HEK293T (cell line): ENCODE data around the gene GOLGA7B.

ENCODE experiments used
- CTCF ChIA-PET: fragments of 350-600 bp; formaldehyde crosslinking; extraction: SDS; loops from one replicate; lab custom pipeline; 2021; ENCODE audit warnings: antibody characterized with exemption, inconsistent platforms; lab: Yijun Ruan, JAX
- POLR2A ChIA-PET: fragments of 350-600 bp; formaldehyde crosslinking; extraction: SDS; loops from one replicate; lab custom pipeline; 2020; ENCODE audit warnings: antibody characterized with exemption, inconsistent platforms; lab: Yijun Ruan, JAX
- DNase-seq: peaks from one replicate; pipeline ENCODE4 v3.0.0; 2012; ENCODE audit warnings: mixed read lengths; ENCODE audit errors: extremely low spot score
- ARNT ChIP-seq: fragments of 450-650 bp; IDR thresholded peaks from 2 replicates; pipeline ENCODE4 v1.6.1; 2017; ENCODE audit warnings: mild to moderate bottlenecking
- BHLHE40 ChIP-seq: fragments of 450-650 bp; IDR thresholded peaks from 2 replicates; pipeline ENCODE4 v1.6.1; 2016; ENCODE audit warnings: mild to moderate bottlenecking, moderate library complexity, borderline replicate concordance
- CTBP1 ChIP-seq: fragments of 450-650 bp; IDR thresholded peaks from 2 replicates; pipeline ENCODE4 v1.6.1; 2016; ENCODE audit warnings: borderline replicate concordance
- ELF4 ChIP-seq: fragments of 450-650 bp; IDR thresholded peaks from 2 replicates; pipeline ENCODE4 v1.6.1; 2017; ENCODE audit warnings: antibody characterized with exemption
- FOXA1 ChIP-seq: fragments of 450-650 bp; IDR thresholded peaks from 2 replicates; pipeline ENCODE4 v1.6.1; 2016; ENCODE audit warnings: mild to moderate bottlenecking
- FOXK2 ChIP-seq: fragments of 450-650 bp; IDR thresholded peaks from 2 replicates; pipeline ENCODE4 v1.6.1; 2016; ENCODE audit warnings: mild to moderate bottlenecking
- FOXM1 ChIP-seq: fragments of 450-650 bp; IDR thresholded peaks from 2 replicates; pipeline ENCODE4 v1.6.1; 2017; ENCODE audit warnings: mild to moderate bottlenecking, borderline replicate concordance
- HDGF ChIP-seq: fragments of 450-650 bp; IDR thresholded peaks from 2 replicates; pipeline ENCODE4 v1.6.1; 2017; ENCODE audit warnings: antibody characterized with exemption, borderline replicate concordance
- L3MBTL2 ChIP-seq: fragments of 450-650 bp; conservative IDR thresholded peaks from 2 replicates; pipeline ENCODE4 v1.6.1; 2016; ENCODE audit warnings: mild to moderate bottlenecking
- LEF1 ChIP-seq: fragments of 450-650 bp; IDR thresholded peaks from 2 replicates; pipeline ENCODE4 v1.6.1; 2017; ENCODE audit warnings: mild to moderate bottlenecking, borderline replicate concordance
- NFRKB ChIP-seq: fragments of 450-650 bp; IDR thresholded peaks from 2 replicates; pipeline ENCODE4 v1.6.1; 2016; ENCODE audit warnings: mild to moderate bottlenecking, moderate library complexity
- SP1 ChIP-seq: fragments of 450-650 bp; IDR thresholded peaks from 2 replicates; pipeline ENCODE4 v1.6.1; 2017
- SUZ12 ChIP-seq: fragments of 450-650 bp; IDR thresholded peaks from 2 replicates; pipeline ENCODE4 v1.6.1; 2016; ENCODE audit warnings: mild to moderate bottlenecking
- TARDBP ChIP-seq: fragments of 450-650 bp; IDR thresholded peaks from 2 replicates; pipeline ENCODE4 v1.6.1; 2016
- ZNF384 ChIP-seq: fragments of 450-650 bp; IDR thresholded peaks from 2 replicates; pipeline ENCODE4 v1.6.1; 2016
- TF ChIP-seq, protein P1 (sequence below): fragments of 450-650 bp; IDR thresholded peaks from 2 replicates; pipeline ENCODE4 v1.6.1; 2016

GOLGA7B gene

DNA sequence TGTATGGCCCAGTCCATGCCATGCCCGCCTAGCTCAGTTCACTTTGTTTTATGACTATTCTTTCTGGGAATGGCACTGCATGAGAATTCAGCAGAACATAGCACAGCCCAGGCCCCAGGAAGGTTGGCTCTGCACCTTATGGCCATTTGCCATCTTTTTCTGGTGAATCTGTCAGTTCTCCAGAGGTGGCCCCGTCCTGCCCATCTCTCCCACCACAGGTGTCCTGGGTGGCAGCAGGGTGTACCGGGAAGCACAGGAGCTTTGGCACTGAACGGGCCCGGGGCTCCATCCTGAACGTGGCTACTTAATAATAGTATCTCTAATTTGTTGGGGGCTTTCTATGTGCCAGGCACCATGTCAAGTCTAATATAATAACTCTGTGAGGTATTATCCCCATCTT lies 24.7 kb downstream of the GOLGA7B start:
- no peak for DNase-seq
- ChIA-PET POLR2A (no interaction called here), CTCF (no interaction called here)
- TF ChIP-seq FOXK2 (no peak), FOXM1 (no peak), CTBP1 (no peak), SP1 (no peak), SUZ12 (no peak), ZNF384 (no peak), L3MBTL2 (no peak), NFRKB (no peak)

- ChIA-PET CTCF (no interaction called here), POLR2A (no interaction called here)
- no peak for DNase-seq
- TF ChIP-seq HDGF (no peak), TARDBP (no peak), ELF4 (no peak), SUZ12 (no peak), CTBP1 (no peak), FOXK2 (no peak)
Observed at GRCh38 chr10:97875391-97875790, 25.7 kb downstream of the GOLGA7B start.

DNA sequence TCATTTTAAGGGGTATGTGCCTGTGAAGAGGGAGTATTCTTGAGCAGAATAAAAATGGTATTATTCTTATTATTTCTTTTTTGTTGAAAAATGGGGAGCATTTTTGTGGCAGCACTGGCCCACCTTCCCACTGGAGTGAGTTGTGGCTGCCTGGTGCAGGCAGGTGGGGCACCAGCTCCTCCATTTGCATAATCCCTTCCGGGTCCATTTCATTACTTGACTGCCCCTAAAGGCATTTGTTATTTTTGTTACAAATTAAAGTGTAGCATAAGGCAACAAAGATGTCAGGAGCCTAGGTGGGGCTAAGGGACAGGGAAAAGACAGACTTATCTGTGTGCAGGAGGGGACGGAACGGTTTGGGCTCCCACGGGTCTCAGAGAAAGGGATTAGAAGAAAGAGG lies 26.8 kb downstream of the GOLGA7B start:
- ChIA-PET POLR2A (interaction anchor here (1.7 kb wide), 1 partner anchor 13 kb away, joined by 3 read pairs; no protein-coding TSS in a partner anchor), CTCF (interaction anchor here (0.9 kb wide), 1 partner anchor 12 kb away, joined by 3 read pairs; no protein-coding TSS in a partner anchor)
- no peak for TF ChIP-seq SP1
- no peak for TF ChIP-seq HDGF
- no peak for TF ChIP-seq FOXK2
- TF ChIP-seq CTBP1 = no peak
- no peak for TF ChIP-seq ZNF384
- TF ChIP-seq BHLHE40 = no peak
- TF ChIP-seq L3MBTL2 = no peak
- no peak for TF ChIP-seq SUZ12
- no peak for TF ChIP-seq TARDBP
- no peak for TF ChIP-seq FOXA1
- no peak for TF ChIP-seq FOXM1
- TF ChIP-seq, protein P1, sequence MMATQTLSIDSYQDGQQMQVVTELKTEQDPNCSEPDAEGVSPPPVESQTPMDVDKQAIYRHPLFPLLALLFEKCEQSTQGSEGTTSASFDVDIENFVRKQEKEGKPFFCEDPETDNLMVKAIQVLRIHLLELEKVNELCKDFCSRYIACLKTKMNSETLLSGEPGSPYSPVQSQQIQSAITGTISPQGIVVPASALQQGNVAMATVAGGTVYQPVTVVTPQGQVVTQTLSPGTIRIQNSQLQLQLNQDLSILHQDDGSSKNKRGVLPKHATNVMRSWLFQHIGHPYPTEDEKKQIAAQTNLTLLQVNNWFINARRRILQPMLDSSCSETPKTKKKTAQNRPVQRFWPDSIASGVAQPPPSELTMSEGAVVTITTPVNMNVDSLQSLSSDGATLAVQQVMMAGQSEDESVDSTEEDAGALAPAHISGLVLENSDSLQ = no peak

GRCh38 chr10:97879241-97879640 lies 29.6 kb downstream of the GOLGA7B start:
- POLR2A ChIA-PET = no interaction called here
- CTCF ChIA-PET = no interaction called here
- no peak for DNase-seq
- no peak for TF ChIP-seq FOXA1
- no peak for TF ChIP-seq LEF1
- no peak for TF ChIP-seq SP1
- TF ChIP-seq TARDBP = no peak
- no peak for TF ChIP-seq SUZ12
- TF ChIP-seq, protein P1 = no peak
- TF ChIP-seq BHLHE40 = no peak
- TF ChIP-seq ELF4 = no peak
- TF ChIP-seq ZNF384 = no peak

More for the DNA sequence above, 26.8 kb downstream of the GOLGA7B start:
- DNase-seq = no peak

- CTCF ChIA-PET = no interaction called here
- DNase-seq = no peak
- no peak for TF ChIP-seq BHLHE40
- TF ChIP-seq LEF1 = no peak
- TF ChIP-seq, protein P1 = no peak
- no peak for TF ChIP-seq ELF4
- no peak for TF ChIP-seq SUZ12
- no peak for TF ChIP-seq NFRKB
- no peak for TF ChIP-seq HDGF
- no peak for TF ChIP-seq TARDBP
- TF ChIP-seq CTBP1 = no peak
- no peak for TF ChIP-seq ARNT
- no peak for TF ChIP-seq ZNF384
- POLR2A ChIA-PET = no interaction called here
Observed at GRCh38 chr10:97880109-97880508, 30.5 kb downstream of the GOLGA7B start.

GRCh38 chr10:97882142-97883091 lies 32.8 kb downstream of the GOLGA7B start:
- DNase-seq = no peak
- POLR2A ChIA-PET = no interaction called here
- TF ChIP-seq FOXM1 (no peak), NFRKB (no peak), SP1 (no peak), L3MBTL2 (no peak), SUZ12 (no peak), ARNT (no peak), HDGF (no peak)
- CTCF ChIA-PET = no interaction called here
